Uterus (tissue), 2 donors: Measurements from ENCODE around the gene EVL.

Experiments used
- POLR2A ChIP-seq, 2 donors: fragments of 450-650 bp; IDR thresholded peaks; one replicate each; pipeline ENCODE4 v1.6.1; 2016; ENCODE audit warnings: antibody characterized with exemption in 2 of 2, mild to moderate bottlenecking in 1 of 2, moderate library complexity in 1 of 2
- TF ChIP-seq, protein P1 (sequence below), 4 experiments: fragments of 200-600 bp in 2 of 4; fragments of 450-650 bp in 2 of 4; sonication (generic) in 2 of 4; IDR thresholded peaks; one replicate each; pipeline ENCODE4 v1.5.1; 2016 to 2019; ENCODE audit warnings: antibody characterized with exemption in 4 of 4, mild to moderate bottlenecking in 2 of 4, moderate library complexity in 1 of 4

DNA sequence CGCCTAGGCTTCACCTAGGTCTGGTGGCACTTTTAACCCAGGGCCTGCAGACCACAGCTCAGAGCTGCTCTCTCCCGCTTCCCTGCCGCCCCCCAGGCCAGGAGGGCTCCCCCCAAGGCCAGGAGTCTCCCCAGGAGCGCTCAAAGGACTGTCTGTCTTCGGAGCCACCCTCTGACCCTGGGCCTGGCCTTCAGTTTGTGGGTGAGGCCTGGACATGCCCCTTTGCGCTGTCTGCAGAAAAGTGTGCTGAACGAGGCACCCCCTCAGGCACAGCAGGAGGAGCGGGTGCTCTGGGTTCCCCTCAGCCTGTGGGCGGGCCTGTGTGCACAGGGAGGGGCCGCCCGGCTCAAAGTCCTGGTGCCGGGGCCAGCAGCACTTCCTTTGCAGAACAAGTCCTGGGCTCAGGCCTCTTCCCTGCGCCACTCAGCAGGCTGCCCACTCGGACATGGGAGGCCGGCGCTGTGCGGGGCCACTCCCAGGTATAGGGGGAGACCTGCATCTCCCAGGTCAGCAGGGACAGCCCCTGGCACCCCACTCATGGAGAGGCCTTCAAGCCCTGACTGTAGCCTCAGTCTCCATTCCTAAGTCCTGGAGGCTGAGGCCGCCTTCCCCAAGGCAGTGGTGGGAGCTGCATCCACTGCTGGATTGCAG, 79.9 kb downstream of the EVL start:
- TF ChIP-seq, protein P1, sequence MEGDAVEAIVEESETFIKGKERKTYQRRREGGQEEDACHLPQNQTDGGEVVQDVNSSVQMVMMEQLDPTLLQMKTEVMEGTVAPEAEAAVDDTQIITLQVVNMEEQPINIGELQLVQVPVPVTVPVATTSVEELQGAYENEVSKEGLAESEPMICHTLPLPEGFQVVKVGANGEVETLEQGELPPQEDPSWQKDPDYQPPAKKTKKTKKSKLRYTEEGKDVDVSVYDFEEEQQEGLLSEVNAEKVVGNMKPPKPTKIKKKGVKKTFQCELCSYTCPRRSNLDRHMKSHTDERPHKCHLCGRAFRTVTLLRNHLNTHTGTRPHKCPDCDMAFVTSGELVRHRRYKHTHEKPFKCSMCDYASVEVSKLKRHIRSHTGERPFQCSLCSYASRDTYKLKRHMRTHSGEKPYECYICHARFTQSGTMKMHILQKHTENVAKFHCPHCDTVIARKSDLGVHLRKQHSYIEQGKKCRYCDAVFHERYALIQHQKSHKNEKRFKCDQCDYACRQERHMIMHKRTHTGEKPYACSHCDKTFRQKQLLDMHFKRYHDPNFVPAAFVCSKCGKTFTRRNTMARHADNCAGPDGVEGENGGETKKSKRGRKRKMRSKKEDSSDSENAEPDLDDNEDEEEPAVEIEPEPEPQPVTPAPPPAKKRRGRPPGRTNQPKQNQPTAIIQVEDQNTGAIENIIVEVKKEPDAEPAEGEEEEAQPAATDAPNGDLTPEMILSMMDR (IDR thresholded peaks at IDR 0.05) = no peak
- TF ChIP-seq POLR2A (IDR thresholded peaks at IDR 0.05) = no peak
